ENCODE measurements around the gene HDAC4. TPM values are rescaled to one million over a fixed set of nuclear protein-coding genes. Genes with fewer than 3 reads are reported as not detected.

HDAC4 gene
- total and polyA plus RNA-seq, 2 donors from 2014 or later: 2.2 to 56.8 TPM

- TF ChIP-seq CTCF (IDR thresholded peaks at IDR 0.05; ENCODE audit: borderline replicate concordance, extremely low read depth, insufficient read depth): no peak
- Histone ChIP-seq H3K4me1 (ENCODE audit: control insufficient read depth in 2 of 3, insufficient read depth in 2 of 3, low read depth in 1 of 3, low read length in 3 of 3) (peaks cover 2 to 27% (median 27%) of the 10 kb centered on the region in 3 donors), H3K4me3 (ENCODE audit: low read length in 3 of 3) (no peak overlapping the region), H3K36me3 (ENCODE audit: control insufficient read depth in 2 of 3, insufficient read depth in 3 of 3, low read length in 3 of 3) (no peaks in the 10 kb centered on the region), H3K27ac (ENCODE audit: low read depth in 2 of 2, low read length in 2 of 2) (no peak overlapping the region), H3K9ac (ENCODE audit: low read length in 3 of 3) (no peak overlapping the region), H3K9me3 (ENCODE audit: control insufficient read depth in 2 of 3, insufficient read depth in 1 of 3, low read length in 3 of 3) (no peaks in the 10 kb centered on the region), H3K27me3 (ENCODE audit: control insufficient read depth, insufficient read depth, low read length) (no peaks in the 10 kb centered on the region)
- no peak for FAIRE-seq
- DNase-seq: peak in 3 of 5 donors; percentile 49 to 74 (median 59)
- intact Hi-C loops (cut with DNase I): no loop called here
These were observed 179.8 kb downstream of the HDAC4 start for GRCh38 chr2:239220981-239221396.

GRCh38 chr2:239220341-239220740, 180.5 kb downstream of the HDAC4 start:
- intact Hi-C loops (cut with DNase I): no loop called here
- FAIRE-seq (no peak), DNase-seq (no peak)
- Histone ChIP-seq H3K9me3 (ENCODE audit: control insufficient read depth in 2 of 3, insufficient read depth in 1 of 3, low read length in 3 of 3) (no peaks in the 10 kb centered on the region), H3K9ac (ENCODE audit: low read length in 3 of 3) (no peak overlapping the region), H3K27ac (ENCODE audit: low read depth in 2 of 2, low read length in 2 of 2) (no peak overlapping the region), H3K27me3 (ENCODE audit: control insufficient read depth, insufficient read depth, low read length) (no peaks in the 10 kb centered on the region), H3K4me1 (ENCODE audit: control insufficient read depth in 2 of 3, insufficient read depth in 2 of 3, low read depth in 1 of 3, low read length in 3 of 3) (peaks cover 2 to 27% (median 22%) of the 10 kb centered on the region in 3 donors), H3K36me3 (ENCODE audit: control insufficient read depth in 2 of 3, insufficient read depth in 3 of 3, low read length in 3 of 3) (no peaks in the 10 kb centered on the region), H3K4me3 (ENCODE audit: low read length in 3 of 3) (no peak overlapping the region)
- TF ChIP-seq CTCF (IDR thresholded peaks at IDR 0.05; ENCODE audit: borderline replicate concordance, extremely low read depth, insufficient read depth): no peak

GRCh38 chr2:239216614-239217273, 184.1 kb downstream of the HDAC4 start:
- Histone ChIP-seq H3K27me3 (ENCODE audit: control insufficient read depth, insufficient read depth, low read length) (no peaks in the 10 kb centered on the region), H3K4me1 (ENCODE audit: control insufficient read depth in 2 of 3, insufficient read depth in 2 of 3, low read depth in 1 of 3, low read length in 3 of 3) (peaks cover 4 to 10% (median 5%) of the 10 kb centered on the region in 3 donors), H3K36me3 (ENCODE audit: control insufficient read depth in 2 of 3, insufficient read depth in 3 of 3, low read length in 3 of 3) (no peaks in the 10 kb centered on the region), H3K4me3 (ENCODE audit: low read length in 3 of 3) (no peak overlapping the region), H3K9ac (ENCODE audit: low read length in 3 of 3) (no peak overlapping the region), H3K27ac (ENCODE audit: low read depth in 2 of 2, low read length in 2 of 2) (no peak overlapping the region), H3K9me3 (ENCODE audit: control insufficient read depth in 2 of 3, insufficient read depth in 1 of 3, low read length in 3 of 3) (no peaks in the 10 kb centered on the region)
- TF ChIP-seq CTCF (IDR thresholded peaks at IDR 0.05; ENCODE audit: borderline replicate concordance, extremely low read depth, insufficient read depth): no peak
- peak in 1 of 5 donors; percentile 62 for DNase-seq
- intact Hi-C loops (cut with DNase I): no loop called here
- no peak for FAIRE-seq
